Measurements from ENCODE around the gene CCDC107. TPM values are rescaled to one million over a fixed set of nuclear protein-coding genes. Genes with fewer than 3 reads are reported as not detected.

Gene CCDC107
- total RNA-seq, 1 experiment from 2014 or later: 16.4 TPM

DNA sequence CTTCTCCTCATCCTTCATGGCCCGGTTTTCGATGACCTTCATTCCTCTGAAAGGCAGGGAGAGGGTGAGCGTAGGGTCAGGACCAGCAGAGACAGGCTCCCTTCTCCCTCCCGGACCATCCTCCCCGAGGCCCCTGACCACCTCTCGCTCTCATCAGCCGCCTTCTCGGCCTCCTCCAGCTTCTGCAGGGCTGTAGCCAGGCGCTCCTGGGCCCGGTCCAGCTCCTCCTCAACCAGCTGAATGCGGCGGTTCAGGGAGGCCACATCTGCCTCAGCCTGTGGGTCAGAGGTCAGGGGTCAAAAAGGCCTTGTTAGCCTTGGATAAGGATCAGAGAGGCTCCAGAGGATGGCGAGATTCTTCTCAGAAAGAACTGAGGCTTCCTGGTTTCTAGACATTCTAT is 27.4 kb downstream of the CCDC107 start:
- H3K4me1 ChIP-seq (ENCODE audit: insufficient read depth, low read length, poor library complexity, severe bottlenecking): peaks cover 25% of the 10 kb centered on the region
- BruUV-seq (replicated peaks): no TSS peak
- no peaks in the 10 kb centered on the region for H3K9me3 ChIP-seq (ENCODE audit: low read depth, low read length, poor library complexity, severe bottlenecking)
- H3K4me3 ChIP-seq (ENCODE audit: low read depth, low read length, poor library complexity, severe bottlenecking): no peak overlapping the region
- H3K27ac ChIP-seq (ENCODE audit: low read depth, low read length, poor library complexity, severe bottlenecking): no peak overlapping the region
- intact Hi-C loops (cut with micrococcal nuclease; ENCODE audit: unreplicated experiment): no loop called here
- TF ChIP-seq, protein P1, sequence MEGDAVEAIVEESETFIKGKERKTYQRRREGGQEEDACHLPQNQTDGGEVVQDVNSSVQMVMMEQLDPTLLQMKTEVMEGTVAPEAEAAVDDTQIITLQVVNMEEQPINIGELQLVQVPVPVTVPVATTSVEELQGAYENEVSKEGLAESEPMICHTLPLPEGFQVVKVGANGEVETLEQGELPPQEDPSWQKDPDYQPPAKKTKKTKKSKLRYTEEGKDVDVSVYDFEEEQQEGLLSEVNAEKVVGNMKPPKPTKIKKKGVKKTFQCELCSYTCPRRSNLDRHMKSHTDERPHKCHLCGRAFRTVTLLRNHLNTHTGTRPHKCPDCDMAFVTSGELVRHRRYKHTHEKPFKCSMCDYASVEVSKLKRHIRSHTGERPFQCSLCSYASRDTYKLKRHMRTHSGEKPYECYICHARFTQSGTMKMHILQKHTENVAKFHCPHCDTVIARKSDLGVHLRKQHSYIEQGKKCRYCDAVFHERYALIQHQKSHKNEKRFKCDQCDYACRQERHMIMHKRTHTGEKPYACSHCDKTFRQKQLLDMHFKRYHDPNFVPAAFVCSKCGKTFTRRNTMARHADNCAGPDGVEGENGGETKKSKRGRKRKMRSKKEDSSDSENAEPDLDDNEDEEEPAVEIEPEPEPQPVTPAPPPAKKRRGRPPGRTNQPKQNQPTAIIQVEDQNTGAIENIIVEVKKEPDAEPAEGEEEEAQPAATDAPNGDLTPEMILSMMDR (conservative IDR thresholded peaks at IDR 0.05; ENCODE audit: low read depth, low read length): no peak
- no peak for TF ChIP-seq EZH2 (IDR thresholded peaks at IDR 0.05; ENCODE audit: borderline replicate concordance, low read depth, low read length, poor library complexity, severe bottlenecking)
- ChIA-PET POLR2A (ENCODE audit: low non-redundant PET) (no interaction called here), CTCF (no interaction called here)
- no peaks in the 10 kb centered on the region for H3K27me3 ChIP-seq (replicated peaks; ENCODE audit: insufficient read depth, low read depth, low read length, poor library complexity)
- peaks cover 5% of the 10 kb centered on the region for H3K36me3 ChIP-seq (ENCODE audit: insufficient read depth, low read length, poor library complexity, severe bottlenecking)
- DNase-seq (ENCODE audit: low spot score): no peak

DNA sequence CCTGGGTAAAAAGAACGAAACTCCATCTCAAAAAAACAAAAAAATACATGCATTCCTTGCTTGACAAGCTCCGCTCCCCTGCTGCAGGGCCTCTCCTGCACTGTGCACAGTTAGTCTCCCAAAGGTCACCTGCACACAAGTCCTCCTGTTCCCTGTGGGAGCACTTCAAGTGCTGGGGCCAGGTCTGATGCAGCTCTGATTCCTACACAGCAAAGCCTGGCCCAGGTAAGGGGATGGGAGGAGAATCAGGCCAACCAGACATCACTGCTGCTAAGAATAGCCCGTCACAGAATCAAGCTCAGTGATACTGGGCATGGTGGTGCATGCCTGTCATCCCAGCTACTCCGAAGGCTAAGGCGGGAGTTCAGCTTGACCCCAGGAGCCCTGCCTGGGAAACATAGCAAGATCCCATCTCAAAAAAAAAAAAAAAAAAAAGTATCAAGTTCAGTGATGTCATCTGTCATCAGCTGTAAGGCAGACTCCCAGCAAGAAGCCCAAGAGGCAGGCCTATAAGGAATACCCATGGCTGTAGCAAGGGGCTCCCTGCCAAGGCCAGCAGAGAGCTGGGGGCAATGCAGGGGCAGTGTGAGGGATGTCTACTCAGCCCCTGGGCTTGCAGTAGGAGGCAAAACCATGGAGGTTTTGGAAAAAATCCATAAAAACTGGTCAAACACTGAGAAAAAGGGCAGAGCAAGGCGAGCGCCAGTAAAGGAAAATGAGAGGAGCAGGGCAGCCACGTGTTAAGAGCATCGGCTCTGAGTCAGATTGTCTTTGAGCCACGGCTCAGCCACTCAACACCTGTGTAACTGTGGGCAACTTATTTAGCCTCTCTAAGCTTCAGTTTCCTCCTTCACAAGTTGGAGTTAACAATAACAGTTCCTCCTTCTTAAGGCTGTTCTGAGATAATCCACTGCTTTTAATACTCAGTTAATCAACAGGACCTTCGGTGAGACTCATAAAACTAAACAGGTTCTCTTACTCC is 28.4 kb downstream of the CCDC107 start:
- no peak for DNase-seq (ENCODE audit: low spot score)
- no peaks in the 10 kb centered on the region for H3K9me3 ChIP-seq (ENCODE audit: low read depth, low read length, poor library complexity, severe bottlenecking)
- intact Hi-C loops (cut with micrococcal nuclease; ENCODE audit: unreplicated experiment): no loop called here
- H3K36me3 ChIP-seq (ENCODE audit: insufficient read depth, low read length, poor library complexity, severe bottlenecking): peaks cover 5% of the 10 kb centered on the region
- ChIA-PET CTCF (interaction anchor here (0.7 kb wide), 1 partner anchor 306 kb away, joined by 12 read pairs; no protein-coding TSS in a partner anchor), POLR2A (ENCODE audit: low non-redundant PET) (no interaction called here)
- H3K27ac ChIP-seq (ENCODE audit: low read depth, low read length, poor library complexity, severe bottlenecking): no peak overlapping the region
- no TSS peak for BruUV-seq (replicated peaks)
- no peak overlapping the region for H3K4me3 ChIP-seq (ENCODE audit: low read depth, low read length, poor library complexity, severe bottlenecking)
- peaks cover 25% of the 10 kb centered on the region for H3K4me1 ChIP-seq (ENCODE audit: insufficient read depth, low read length, poor library complexity, severe bottlenecking)
- no peak for TF ChIP-seq EZH2 (IDR thresholded peaks at IDR 0.05; ENCODE audit: borderline replicate concordance, low read depth, low read length, poor library complexity, severe bottlenecking)
- TF ChIP-seq, protein P1 (conservative IDR thresholded peaks at IDR 0.05; ENCODE audit: low read depth, low read length): no peak
- no peaks in the 10 kb centered on the region for H3K27me3 ChIP-seq (replicated peaks; ENCODE audit: insufficient read depth, low read depth, low read length, poor library complexity)

DNA sequence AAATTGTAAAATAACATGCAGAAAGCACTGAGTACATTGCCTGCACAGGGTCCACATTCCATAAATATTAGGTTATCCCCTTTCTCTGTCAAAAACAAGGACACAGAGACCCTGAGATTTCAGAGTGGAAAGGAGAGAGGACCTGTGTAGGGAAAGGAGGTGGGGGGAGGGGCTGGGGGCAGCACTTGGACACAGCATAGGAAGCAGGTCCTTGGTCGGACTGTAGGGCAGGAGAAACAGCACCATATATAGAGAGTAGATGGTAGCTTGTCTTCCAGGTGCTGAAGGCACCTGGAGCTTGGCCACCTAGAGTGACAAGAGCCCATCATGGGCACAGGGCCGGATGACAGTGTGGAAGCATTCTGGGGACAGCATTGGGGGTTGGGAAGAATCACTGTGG is 29.2 kb downstream of the CCDC107 start:
- Histone ChIP-seq H3K4me1 (ENCODE audit: insufficient read depth, low read length, poor library complexity, severe bottlenecking) (peaks cover 25% of the 10 kb centered on the region), H3K4me3 (ENCODE audit: low read depth, low read length, poor library complexity, severe bottlenecking) (no peak overlapping the region), H3K27me3 (replicated peaks; ENCODE audit: insufficient read depth, low read depth, low read length, poor library complexity) (no peaks in the 10 kb centered on the region), H3K36me3 (ENCODE audit: insufficient read depth, low read length, poor library complexity, severe bottlenecking) (peaks cover 5% of the 10 kb centered on the region), H3K27ac (ENCODE audit: low read depth, low read length, poor library complexity, severe bottlenecking) (no peak overlapping the region), H3K9me3 (ENCODE audit: low read depth, low read length, poor library complexity, severe bottlenecking) (no peaks in the 10 kb centered on the region)
- ChIA-PET CTCF (interaction anchor here (1.2 kb wide), 1 partner anchor 9 kb away, joined by 6 read pairs; no protein-coding TSS in a partner anchor), POLR2A (ENCODE audit: low non-redundant PET) (no interaction called here)
- DNase-seq (ENCODE audit: low spot score): no peak
- TF ChIP-seq, protein P1 (conservative IDR thresholded peaks at IDR 0.05; ENCODE audit: low read depth, low read length): no peak
- no peak for TF ChIP-seq EZH2 (IDR thresholded peaks at IDR 0.05; ENCODE audit: borderline replicate concordance, low read depth, low read length, poor library complexity, severe bottlenecking)
- intact Hi-C loops (cut with micrococcal nuclease; ENCODE audit: unreplicated experiment): no loop called here
- BruUV-seq (replicated peaks): no TSS peak
